H9 (cell line): ENCODE results near the gene GIMAP4. TPM values are rescaled to one million over a fixed set of nuclear protein-coding genes. Genes with fewer than 3 reads are reported as not detected.

Experiments used
- DNase-seq: peaks from one replicate; pipeline ENCODE4 v3.0.0-alpha.2; 2017
- H2AFZ ChIP-seq: one replicate; pipeline ENCODE4 v1.6.1; 2013; ENCODE audit warnings: mild to moderate bottlenecking, low read length, control low read depth, moderate library complexity
- H2AK5ac ChIP-seq: 2 replicates; pipeline ENCODE4 v1.6.1; 2013; ENCODE audit warnings: low read length, control low read depth, mixed read lengths; ENCODE audit not compliant: insufficient read length
- H2BK120ac ChIP-seq: one replicate; pipeline ENCODE4 v1.6.1; 2013; ENCODE audit warnings: low read depth, mild to moderate bottlenecking, low read length, control low read depth, inconsistent platforms; ENCODE audit not compliant: poor library complexity, severe bottlenecking
- H2BK12ac ChIP-seq: 2 replicates; pipeline ENCODE4 v1.6.1; 2013; ENCODE audit warnings: low read length, control low read depth, mixed read lengths, low read depth; ENCODE audit not compliant: insufficient read length
- H2BK15ac ChIP-seq: 2 replicates; pipeline ENCODE4 v1.6.1; 2013; ENCODE audit warnings: low read depth, low read length, control low read depth
- H2BK20ac ChIP-seq: one replicate; pipeline ENCODE4 v1.6.1; 2013; ENCODE audit warnings: low read depth, mild to moderate bottlenecking, low read length, control low read depth, inconsistent platforms; ENCODE audit not compliant: poor library complexity, severe bottlenecking
- H2BK5ac ChIP-seq: 2 replicates; pipeline ENCODE4 v1.6.1; 2013; ENCODE audit warnings: low read length, control low read depth, mixed read lengths; ENCODE audit not compliant: insufficient read length
- H3K14ac ChIP-seq: 2 replicates; pipeline ENCODE4 v1.6.1; 2013; ENCODE audit warnings: low read length, control low read depth; ENCODE audit not compliant: insufficient read depth
- H3K18ac ChIP-seq: 2 replicates; pipeline ENCODE4 v1.6.1; 2013; ENCODE audit warnings: low read depth, mild to moderate bottlenecking, mixed read lengths, low read length, control low read depth; ENCODE audit not compliant: insufficient read length
- H3K23ac ChIP-seq: 2 replicates; pipeline ENCODE4 v1.6.1; 2013; ENCODE audit warnings: low read length, control low read depth, mixed read lengths, low read depth; ENCODE audit not compliant: insufficient read length
- H3K23me2 ChIP-seq: 2 replicates; pipeline ENCODE4 v1.6.1; 2013; ENCODE audit warnings: low read depth, mild to moderate bottlenecking, mixed read lengths, low read length, control low read depth; ENCODE audit not compliant: insufficient read length, poor library complexity, severe bottlenecking
- H3K27ac ChIP-seq: 2 replicates; pipeline ENCODE4 v1.5.1; 2013; ENCODE audit warnings: low read length, control low read depth, mixed read lengths, low read depth; ENCODE audit not compliant: insufficient read length
- H3K27me3 ChIP-seq: 2 replicates; pipeline ENCODE4 v1.6.1; 2013; ENCODE audit warnings: low read length, control low read depth, inconsistent platforms; ENCODE audit not compliant: insufficient read depth
- H3K4ac ChIP-seq: 2 replicates; pipeline ENCODE4 v1.6.1; 2013; ENCODE audit warnings: low read depth, mild to moderate bottlenecking, control low read depth, inconsistent platforms, low read length, moderate library complexity
- H3K4me1 ChIP-seq: 2 replicates; pipeline ENCODE4 v1.6.1; 2013; ENCODE audit warnings: low read length, control low read depth, inconsistent platforms; ENCODE audit not compliant: insufficient read depth
- H3K4me2 ChIP-seq: 2 replicates; pipeline ENCODE4 v1.6.1; 2013; ENCODE audit warnings: low read length, control low read depth, mixed read lengths; ENCODE audit not compliant: insufficient read length, insufficient read depth
- H3K56ac ChIP-seq: 2 replicates; pipeline ENCODE4 v1.6.1; 2013; ENCODE audit warnings: low read depth, mild to moderate bottlenecking, mixed read lengths, low read length, control low read depth; ENCODE audit not compliant: insufficient read length
- H3K79me1 ChIP-seq: 2 replicates; pipeline ENCODE4 v1.6.1; 2013; ENCODE audit warnings: low read depth, mild to moderate bottlenecking, moderate library complexity, low read length, control low read depth, inconsistent platforms; ENCODE audit not compliant: insufficient read depth, poor library complexity, severe bottlenecking
- H3K79me2 ChIP-seq: 2 replicates; pipeline ENCODE4 v1.6.1; 2013; ENCODE audit warnings: low read length, control low read depth, inconsistent platforms; ENCODE audit not compliant: insufficient read depth
- H3K9ac ChIP-seq: 2 replicates; pipeline ENCODE4 v1.6.1; 2013; ENCODE audit warnings: low read length, control low read depth, mixed read lengths; ENCODE audit not compliant: insufficient read length; ENCODE audit errors: extremely low read depth
- H3K9me3 ChIP-seq: one replicate; pipeline ENCODE4 v1.6.1; 2013; ENCODE audit warnings: low read depth, low read length, inconsistent platforms; ENCODE audit not compliant: control insufficient read depth
- H3T11ph ChIP-seq: one replicate; pipeline ENCODE4 v1.6.1; 2013; ENCODE audit warnings: mild to moderate bottlenecking, low read length, control low read depth, inconsistent platforms
- H4K20me1 ChIP-seq: one replicate; pipeline ENCODE4 v1.6.1; 2013; ENCODE audit not compliant: control insufficient read depth, insufficient read length, insufficient read depth
- H4K5ac ChIP-seq: 2 replicates; pipeline ENCODE4 v1.6.1; 2013; ENCODE audit warnings: low read depth, mild to moderate bottlenecking, mixed read lengths, low read length, control low read depth; ENCODE audit not compliant: insufficient read length
- H4K8ac ChIP-seq: replicated peaks from 2 replicates; pipeline ENCODE4 v1.6.1; 2013; ENCODE audit warnings: low read length, control low read depth, mixed read lengths, low read depth; ENCODE audit not compliant: insufficient read length
- H4K91ac ChIP-seq: 2 replicates; pipeline ENCODE4 v1.6.1; 2013; ENCODE audit warnings: low read depth, mild to moderate bottlenecking, moderate library complexity, mixed read lengths, low read length, control low read depth; ENCODE audit not compliant: insufficient read length
- H3K27ac Mint-ChIP-seq, 3 experiments: 2 replicates in 2 of 3; 3 replicates in 1 of 3; pipeline ENCODE4 v1.8.0; 2020 to 2021; ENCODE audit warnings: mixed read lengths in 3 of 3, mild to moderate bottlenecking in 1 of 3, moderate library complexity in 1 of 3
- H3K27me3 Mint-ChIP-seq: 2 replicates; pipeline ENCODE4 v1.8.0; 2021; ENCODE audit warnings: low read depth, mild to moderate bottlenecking, moderate library complexity, mixed read lengths
- H3K36me3 Mint-ChIP-seq, 3 experiments: 2 replicates in 2 of 3; 3 replicates in 1 of 3; pipeline ENCODE4 v1.8.0; 2020 to 2021; ENCODE audit warnings: low read depth in 3 of 3, mixed read lengths in 3 of 3; ENCODE audit not compliant: insufficient read depth in 1 of 3
- H3K4me1 Mint-ChIP-seq, 2 experiments: 2 replicates each; pipeline ENCODE4 v1.8.0; 2020; ENCODE audit warnings: mixed read lengths in 2 of 2
- H3K4me3 Mint-ChIP-seq, 2 experiments: 2 replicates in 1 of 2; 3 replicates in 1 of 2; pipeline ENCODE4 v1.8.0; 2020 to 2021; ENCODE audit warnings: mild to moderate bottlenecking in 2 of 2, mixed read lengths in 2 of 2, moderate library complexity in 1 of 2
- H3K9me3 Mint-ChIP-seq, 2 experiments: 2 replicates in 1 of 2; 3 replicates in 1 of 2; pipeline ENCODE4 v1.8.0; 2020; ENCODE audit warnings: mild to moderate bottlenecking in 2 of 2, mixed read lengths in 2 of 2, moderate library complexity in 1 of 2
- CTCF ChIP-seq: fragments of 200-600 bp; sonication (generic); conservative IDR thresholded peaks from 3 replicates; pipeline ENCODE4 v1.8.0; 2021; ENCODE audit warnings: antibody characterized with exemption, mild to moderate bottlenecking
- WGBS: extraction: QIAGEN DNeasy Blood & Tissue Kit; methylation state at CpG from one replicate; pipeline ENCODE4 v1.1.7; 2013; ENCODE audit warnings: missing lambda C conversion rate, low lambda C conversion rate, mixed read lengths; ENCODE audit not compliant: insufficient read length; ENCODE audit errors: extremely low coverage; 5-methylcytosine and 5-hydroxymethylcytosine counted together
- total RNA-seq: library from RNA; stranded (reverse); gene quantifications from 2 replicates; pipeline ENCODE4 v1.2.1, GENCODE V29; 2021

Gene GIMAP4
- total RNA-seq, 1 experiment from 2014 or later: not detected

- Histone ChIP-seq H2BK5ac (no peak overlapping the region), H3K4me1 (no peaks in the 10 kb centered on the region), H3K23ac (no peak overlapping the region), H3K79me1 (no peaks in the 10 kb centered on the region), H2AFZ (no peak overlapping the region), H2AK5ac (no peak overlapping the region), H3K23me2 (no peaks in the 10 kb centered on the region), H3K18ac (no peak overlapping the region), H3K9me3 (no peaks in the 10 kb centered on the region), H3K79me2 (no peaks in the 10 kb centered on the region), H3K27ac (no peak overlapping the region), H3K14ac (no peak overlapping the region), H2BK20ac (no peak overlapping the region), H3T11ph (no peak overlapping the region), H3K9ac (no peak overlapping the region), H4K8ac (no peak overlapping the region), H2BK120ac (no peak overlapping the region), H3K56ac (no peak overlapping the region), H3K4ac (no peak overlapping the region), H4K5ac (no peak overlapping the region), H4K20me1 (no peaks in the 10 kb centered on the region), H3K27me3 (no peaks in the 10 kb centered on the region), H3K4me2 (no peak overlapping the region), H2BK12ac (no peak overlapping the region), H2BK15ac (no peak overlapping the region), H4K91ac (no peak overlapping the region)
- Mint-ChIP-seq H3K27me3 (peaks cover 39% of the 10 kb centered on the region), H3K4me3 (no peak overlapping the region), H3K27ac (no peak overlapping the region), H3K9me3 (peaks cover 4 to 8% of the 10 kb centered on the region in 2 experiments), H3K36me3 (no peaks in the 10 kb centered on the region), H3K4me1 (peaks cover 0 to 3% of the 10 kb centered on the region in 2 experiments; a peak in 1 of 4 replicates)
- DNase-seq: no peak
- TF ChIP-seq CTCF: no peak
- WGBS: no CpG with 5 or more reads among the region's 3 CpGs
Measured at GRCh38 chr7:150612925-150613324, 45.7 kb downstream of the GIMAP4 start.
